HG03060 (cell line): ENCODE measurements around the gene TVP23C.

Experiments
- ATAC-seq: cut with Tn5 transposase; IDR thresholded peaks from one replicate; pipeline ENCODE4 v1.9.1; 2021; ENCODE audit warnings: low read depth, moderate number of reproducible peaks; ENCODE audit not compliant: unreplicated experiment

Gene TVP23C

DNA sequence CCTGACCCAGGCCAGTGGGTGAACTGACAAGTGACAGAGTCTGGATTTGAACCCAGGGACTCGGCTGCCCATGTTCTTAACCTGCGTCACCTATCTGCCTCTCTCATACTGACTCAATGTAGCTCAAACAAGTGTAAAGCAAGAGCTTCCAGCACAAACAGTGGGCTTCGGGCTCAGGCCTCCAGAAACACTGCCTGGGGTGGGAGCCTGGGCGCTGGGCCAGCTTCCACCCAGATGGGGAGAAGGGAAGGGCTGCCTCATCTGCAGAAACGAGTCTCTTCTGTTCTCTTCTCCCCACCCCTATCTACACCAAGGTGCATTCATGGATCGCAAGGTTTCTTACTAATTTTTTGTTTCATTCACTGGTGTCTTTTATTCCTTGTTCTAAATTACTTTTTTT is 97.2 kb downstream of the TVP23C start:
- ATAC-seq = no peak

DNA sequence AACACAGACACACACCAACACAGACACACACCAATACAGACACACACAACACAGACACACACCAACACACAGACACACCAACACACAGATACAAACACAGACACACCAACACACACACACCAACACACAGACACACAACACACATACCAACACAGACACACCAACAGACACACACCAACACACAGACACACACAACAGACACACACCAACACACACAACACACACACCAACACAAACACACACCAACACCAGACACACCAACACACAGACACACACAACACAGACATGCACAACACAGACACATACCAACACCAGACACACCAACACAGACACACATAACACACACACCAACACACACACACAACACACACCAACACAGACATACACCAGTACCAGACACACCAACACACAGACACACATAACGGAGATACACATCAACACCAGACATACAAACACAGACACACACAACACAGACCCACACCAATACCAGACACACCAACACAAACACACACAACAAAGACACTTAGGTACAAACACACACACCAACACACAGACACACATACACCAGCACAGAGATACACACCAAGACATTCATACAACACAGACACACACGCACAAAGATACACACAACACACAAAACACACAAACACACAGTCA is 98.1 kb downstream of the TVP23C start:
- ATAC-seq = no peak

DNA sequence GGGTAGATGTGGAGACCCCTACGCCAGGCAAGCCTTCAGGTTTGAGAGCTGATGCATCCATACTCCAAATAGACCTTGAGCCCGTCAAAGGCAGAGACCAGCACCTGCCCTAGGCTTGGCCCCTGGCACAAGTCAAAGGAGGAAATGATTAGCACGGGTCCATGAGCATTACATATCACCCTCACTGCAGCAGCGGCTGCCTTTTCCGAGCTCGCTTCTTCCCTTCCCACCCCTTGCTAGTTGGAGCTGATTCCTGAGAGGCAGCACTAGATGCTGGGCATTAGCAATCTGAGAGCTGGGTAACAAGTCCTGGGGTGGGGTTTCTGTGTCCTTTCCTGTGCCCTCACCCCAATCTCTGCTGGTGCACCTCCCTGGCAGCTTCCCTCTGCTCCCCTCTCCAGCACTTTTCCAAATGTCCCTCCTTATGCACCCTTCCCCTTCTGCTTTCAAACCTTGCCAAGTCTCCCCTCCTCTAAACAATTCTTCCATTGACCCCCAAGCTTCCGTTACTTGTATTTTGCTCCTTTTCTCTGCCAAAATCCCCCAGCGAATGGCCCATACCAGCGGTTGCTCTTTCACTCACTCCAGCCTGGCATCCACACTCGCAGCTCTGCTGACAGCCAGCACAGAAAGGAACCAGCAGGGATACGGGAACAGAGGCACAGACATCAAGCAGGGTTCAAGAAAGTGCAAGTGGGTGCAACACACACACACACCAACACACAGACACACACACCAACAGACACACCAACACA is 98.9 kb downstream of the TVP23C start:
- no peak for ATAC-seq

DNA sequence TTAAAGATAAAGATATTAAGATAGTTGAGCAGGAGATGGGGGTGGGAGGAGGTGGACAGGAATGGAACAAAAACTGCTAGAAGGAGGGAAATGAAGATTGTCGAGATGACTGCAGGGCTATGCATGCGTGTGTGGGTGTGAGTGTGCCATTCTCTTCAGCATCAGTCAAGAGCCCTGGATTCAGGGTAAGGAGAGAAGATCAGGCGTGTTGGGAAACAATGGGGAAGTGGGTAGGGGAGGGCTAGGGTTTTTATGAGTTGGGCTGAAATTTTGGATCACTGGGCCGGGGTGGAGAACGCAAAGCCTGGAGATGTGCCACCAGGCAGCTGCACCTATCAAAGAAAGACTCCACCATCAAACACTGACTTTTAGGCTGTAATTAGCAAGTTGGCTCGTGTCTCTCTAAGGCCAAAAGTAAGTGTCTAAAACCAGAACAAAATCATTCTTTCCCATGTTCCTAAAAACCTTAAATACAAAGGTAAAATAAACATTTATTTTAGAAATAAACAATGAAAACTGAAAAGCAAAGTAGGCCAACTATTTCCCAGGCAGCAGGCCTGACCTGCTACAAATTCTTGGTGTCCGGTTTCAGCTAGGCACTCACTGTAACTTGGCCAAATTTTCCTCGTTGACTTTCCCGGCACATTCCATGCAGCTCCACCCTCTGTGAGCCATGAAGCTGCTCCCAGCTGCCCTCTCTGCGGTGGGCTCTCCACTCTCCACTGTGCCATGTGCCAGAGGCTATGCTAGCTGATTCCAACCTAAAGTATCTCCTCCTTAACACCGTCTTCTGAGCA is 100.1 kb downstream of the TVP23C start:
- ATAC-seq = no peak

DNA sequence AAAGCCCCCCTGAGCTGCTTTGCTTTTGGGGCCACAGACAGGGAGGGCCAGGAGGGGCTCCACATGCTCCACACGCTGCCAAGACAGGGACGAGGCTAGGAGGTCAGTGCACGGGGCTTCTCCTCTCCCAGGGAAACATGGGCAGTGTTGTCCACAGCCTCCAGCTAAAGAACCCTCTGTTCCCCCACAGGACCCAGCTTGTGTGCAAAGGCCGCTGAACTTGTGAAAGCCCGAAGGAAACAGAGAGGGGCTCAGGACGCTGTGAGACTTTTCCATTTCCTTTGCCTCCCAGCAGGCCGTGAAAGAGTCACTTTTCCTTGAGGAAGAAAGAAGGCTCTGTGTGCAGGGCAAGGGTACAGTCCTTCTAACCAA is 105.6 kb downstream of the TVP23C start:
- ATAC-seq = no peak

DNA sequence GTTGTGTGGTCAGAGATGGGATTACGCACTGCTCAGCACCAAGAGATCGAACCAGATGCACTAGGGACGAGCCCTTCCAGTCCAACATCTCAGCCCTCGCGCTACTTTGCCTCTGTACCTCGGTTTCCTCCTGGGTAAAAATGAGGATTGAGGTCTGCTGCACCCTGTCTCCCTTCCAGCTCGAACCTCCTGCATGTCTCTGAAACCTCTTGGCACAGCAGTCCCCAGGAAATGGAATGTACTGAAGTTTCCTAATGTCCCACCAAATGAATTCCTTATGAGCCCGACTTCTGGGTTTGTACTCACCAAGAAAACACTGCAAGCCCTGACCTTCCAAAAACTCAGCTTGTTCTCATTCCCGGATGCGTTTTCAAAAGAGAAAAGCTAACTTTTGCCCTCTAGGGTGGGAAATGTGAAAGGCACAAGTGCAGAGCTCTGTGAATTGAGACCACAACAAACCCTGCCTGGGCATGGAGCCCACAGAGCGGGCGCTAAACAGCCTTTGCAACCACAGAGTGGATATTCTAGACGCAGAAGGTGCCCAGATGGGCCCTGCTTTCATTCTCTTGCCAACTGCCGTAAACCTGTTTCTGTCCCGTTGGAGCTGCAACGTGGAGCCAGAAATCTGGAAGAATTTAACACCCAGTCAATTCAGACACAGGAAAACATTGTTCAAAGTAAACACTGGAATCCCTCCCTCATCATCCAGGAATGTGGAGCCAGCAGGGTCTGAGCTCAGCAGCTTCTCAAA is 106.1 kb downstream of the TVP23C start:
- no peak for ATAC-seq

DNA sequence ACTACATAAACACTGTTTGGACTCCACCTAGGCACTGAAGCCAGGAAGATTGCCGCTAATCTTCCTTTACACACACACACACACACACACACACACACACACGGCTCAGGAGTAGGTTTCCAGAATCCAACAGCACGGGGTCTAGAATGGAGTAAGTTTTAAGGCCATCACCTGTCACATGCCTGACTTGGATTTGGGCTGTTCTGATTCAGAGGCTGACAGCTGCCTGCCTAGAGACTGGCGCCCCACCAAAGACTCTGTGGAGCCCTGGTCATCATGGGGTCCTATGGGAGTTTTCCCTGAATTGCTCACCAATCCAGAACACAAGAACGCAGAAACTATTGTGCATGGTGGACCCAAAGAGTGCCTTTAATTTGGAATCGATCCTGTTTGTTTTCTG is 106.8 kb downstream of the TVP23C start:
- no peak for ATAC-seq

DNA sequence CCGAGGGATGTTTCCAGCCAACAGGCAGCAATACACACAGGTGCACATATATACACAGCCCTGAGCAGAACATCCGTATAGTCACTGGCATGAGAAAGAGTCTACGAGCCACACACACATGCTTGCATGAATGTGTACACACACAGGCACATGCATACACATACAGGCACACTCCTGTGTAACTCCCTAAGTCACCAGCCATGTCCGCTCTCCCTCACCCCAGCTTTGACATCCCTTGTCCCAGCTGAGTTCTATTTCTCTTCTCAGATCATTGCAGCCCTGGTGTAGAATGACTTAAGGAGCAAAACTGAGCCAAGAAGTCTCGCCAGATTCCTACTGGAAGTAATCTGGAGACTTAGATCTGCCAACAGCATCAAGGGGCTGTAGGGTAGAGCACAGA is 108.9 kb downstream of the TVP23C start:
- ATAC-seq = no peak

DNA sequence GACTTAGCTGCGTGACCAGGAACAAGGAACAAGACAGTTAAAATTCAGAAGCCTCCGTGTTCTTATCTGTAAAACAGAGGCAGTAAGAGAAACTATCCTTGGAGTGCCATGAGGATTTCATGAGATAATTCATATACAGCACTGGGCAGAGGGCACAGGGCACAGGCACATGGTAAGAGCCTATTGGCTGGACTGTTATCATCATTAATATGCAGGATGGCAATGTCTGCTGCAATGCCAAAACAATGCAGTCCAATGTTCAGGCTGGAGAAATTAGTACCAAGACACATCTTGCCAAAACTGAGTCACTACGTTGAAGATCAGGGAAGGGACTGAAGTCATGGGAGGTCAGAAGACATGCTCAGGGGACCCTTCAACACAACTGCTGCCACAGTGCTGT is 109.5 kb downstream of the TVP23C start:
- ATAC-seq = no peak

DNA sequence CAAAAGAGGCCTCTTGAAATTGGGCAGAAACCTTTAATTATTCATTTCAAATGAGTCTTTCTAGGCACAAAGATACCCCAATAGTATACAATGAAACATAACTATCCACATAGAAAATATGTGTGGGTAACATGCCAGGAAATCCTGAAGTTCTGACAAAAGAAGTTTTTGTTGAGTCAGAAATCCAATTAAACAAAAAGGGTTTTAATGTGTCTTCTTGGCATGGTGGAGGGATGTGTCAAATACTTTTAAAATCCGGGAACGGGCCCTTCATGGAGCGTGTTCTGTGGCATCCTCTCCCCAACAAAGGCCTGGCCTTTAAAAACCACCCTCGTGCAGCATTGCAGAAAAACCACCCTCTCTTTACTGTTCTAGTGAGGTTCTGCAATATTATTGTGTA is 110.0 kb downstream of the TVP23C start:
- no peak for ATAC-seq

DNA sequence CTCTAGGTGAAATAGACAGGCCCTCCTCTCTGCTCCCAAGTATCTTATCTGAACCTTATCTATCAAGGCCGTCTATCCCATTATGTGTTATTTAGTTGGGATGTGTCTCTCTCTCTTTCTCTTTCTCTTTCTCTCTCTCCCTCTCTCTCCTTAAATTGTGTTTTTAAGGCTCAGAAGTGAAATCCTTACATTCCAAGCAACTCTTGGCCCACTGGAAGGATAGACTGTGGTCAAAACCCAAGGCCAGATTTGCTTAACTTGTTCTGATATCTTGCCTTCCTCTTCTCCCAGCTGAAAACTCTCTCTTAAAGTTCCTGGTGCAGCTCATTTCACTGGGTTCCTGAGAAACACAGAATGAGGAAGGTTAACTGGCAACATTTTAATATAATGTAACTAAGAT is 110.5 kb downstream of the TVP23C start:
- ATAC-seq = no peak
